Measurements from ENCODE around the gene RPH3AL.

DNA sequence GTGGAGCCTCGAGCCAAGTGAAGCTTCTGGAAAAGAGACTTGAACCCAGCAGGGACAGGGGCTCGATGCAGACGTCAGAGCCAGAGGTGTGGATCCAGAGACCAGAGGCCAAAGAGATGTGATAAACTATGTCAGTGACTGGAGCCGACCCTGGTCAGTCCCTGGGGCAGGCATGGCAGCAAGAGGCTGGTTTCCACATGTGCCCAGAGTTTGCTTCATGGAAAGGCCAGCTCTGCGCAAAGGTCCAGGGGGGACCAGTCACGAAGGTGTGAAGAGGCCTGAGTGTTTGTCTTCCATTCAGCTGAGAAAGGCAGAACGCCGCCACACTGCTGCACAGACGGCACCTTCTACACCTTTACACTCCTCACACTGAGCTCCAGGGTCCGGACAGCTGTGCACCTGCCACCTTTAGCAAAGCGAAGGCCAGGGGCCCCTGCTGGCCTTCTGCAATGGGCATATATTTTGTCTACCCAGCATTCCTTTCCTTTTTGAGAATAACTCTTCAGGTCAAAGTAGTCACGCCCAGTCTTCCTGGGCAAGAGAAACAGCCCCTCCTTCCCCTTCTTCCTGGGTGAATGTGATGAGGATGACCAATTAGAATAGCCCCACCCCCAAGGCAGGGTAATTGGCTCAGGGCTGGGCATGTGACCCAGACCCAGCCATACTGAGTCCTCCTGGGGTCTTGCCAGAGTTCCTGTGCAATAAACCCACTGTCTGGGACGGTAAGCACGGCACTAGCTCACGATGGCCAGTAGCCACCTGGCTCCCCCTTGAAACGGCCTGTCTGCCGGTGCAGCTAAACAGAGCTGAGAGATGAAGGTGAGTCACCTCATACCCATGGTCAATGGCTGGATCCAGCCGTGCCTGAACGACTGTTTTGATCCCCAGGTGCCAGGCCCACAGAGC, 2.3 kb upstream of the RPH3AL start:
- TF ChIP-seq, protein P1, sequence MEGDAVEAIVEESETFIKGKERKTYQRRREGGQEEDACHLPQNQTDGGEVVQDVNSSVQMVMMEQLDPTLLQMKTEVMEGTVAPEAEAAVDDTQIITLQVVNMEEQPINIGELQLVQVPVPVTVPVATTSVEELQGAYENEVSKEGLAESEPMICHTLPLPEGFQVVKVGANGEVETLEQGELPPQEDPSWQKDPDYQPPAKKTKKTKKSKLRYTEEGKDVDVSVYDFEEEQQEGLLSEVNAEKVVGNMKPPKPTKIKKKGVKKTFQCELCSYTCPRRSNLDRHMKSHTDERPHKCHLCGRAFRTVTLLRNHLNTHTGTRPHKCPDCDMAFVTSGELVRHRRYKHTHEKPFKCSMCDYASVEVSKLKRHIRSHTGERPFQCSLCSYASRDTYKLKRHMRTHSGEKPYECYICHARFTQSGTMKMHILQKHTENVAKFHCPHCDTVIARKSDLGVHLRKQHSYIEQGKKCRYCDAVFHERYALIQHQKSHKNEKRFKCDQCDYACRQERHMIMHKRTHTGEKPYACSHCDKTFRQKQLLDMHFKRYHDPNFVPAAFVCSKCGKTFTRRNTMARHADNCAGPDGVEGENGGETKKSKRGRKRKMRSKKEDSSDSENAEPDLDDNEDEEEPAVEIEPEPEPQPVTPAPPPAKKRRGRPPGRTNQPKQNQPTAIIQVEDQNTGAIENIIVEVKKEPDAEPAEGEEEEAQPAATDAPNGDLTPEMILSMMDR (IDR thresholded peaks at IDR 0.05): no peak
- no peak for TF ChIP-seq ZFX (IDR thresholded peaks at IDR 0.05; ENCODE audit: borderline replicate concordance)

Measured in 22Rv1 (cell line).